Suprapubic skin (tissue), 4 donors: ENCODE results near the gene MUSTN1.

Experiments used
- EP300 ChIP-seq: sonication (generic); formaldehyde crosslinking; IDR thresholded peaks from one replicate; pipeline ENCODE4 v1.6.1; 2017; ENCODE audit warnings: antibody characterized with exemption
- POLR2A ChIP-seq, 2 donors: fragments of 450-650 bp; IDR thresholded peaks; one replicate each; pipeline ENCODE4 v1.6.1; 2017; ENCODE audit warnings: antibody characterized with exemption in 2 of 2, mild to moderate bottlenecking in 2 of 2, moderate library complexity in 2 of 2
- POLR2AphosphoS5 ChIP-seq, 3 donors: sonication (generic); formaldehyde crosslinking; IDR thresholded peaks; one replicate each; pipeline ENCODE4 v1.6.1; 2017; ENCODE audit warnings: antibody characterized with exemption in 3 of 3
- TF ChIP-seq, protein P1 (sequence below), 2 donors: fragments of 200-600 bp in 1 of 2; fragments of 450-650 bp in 1 of 2; sonication (generic) in 1 of 2; IDR thresholded peaks; one replicate each; pipeline ENCODE4 v1.5.1; 2016 to 2019; ENCODE audit warnings: antibody characterized with exemption in 2 of 2, mild to moderate bottlenecking in 1 of 2, moderate library complexity in 1 of 2

GRCh38 chr3:52874864-52875587 is 40.2 kb upstream of the MUSTN1 start:
- TF ChIP-seq, protein P1, sequence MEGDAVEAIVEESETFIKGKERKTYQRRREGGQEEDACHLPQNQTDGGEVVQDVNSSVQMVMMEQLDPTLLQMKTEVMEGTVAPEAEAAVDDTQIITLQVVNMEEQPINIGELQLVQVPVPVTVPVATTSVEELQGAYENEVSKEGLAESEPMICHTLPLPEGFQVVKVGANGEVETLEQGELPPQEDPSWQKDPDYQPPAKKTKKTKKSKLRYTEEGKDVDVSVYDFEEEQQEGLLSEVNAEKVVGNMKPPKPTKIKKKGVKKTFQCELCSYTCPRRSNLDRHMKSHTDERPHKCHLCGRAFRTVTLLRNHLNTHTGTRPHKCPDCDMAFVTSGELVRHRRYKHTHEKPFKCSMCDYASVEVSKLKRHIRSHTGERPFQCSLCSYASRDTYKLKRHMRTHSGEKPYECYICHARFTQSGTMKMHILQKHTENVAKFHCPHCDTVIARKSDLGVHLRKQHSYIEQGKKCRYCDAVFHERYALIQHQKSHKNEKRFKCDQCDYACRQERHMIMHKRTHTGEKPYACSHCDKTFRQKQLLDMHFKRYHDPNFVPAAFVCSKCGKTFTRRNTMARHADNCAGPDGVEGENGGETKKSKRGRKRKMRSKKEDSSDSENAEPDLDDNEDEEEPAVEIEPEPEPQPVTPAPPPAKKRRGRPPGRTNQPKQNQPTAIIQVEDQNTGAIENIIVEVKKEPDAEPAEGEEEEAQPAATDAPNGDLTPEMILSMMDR (IDR thresholded peaks at IDR 0.05), result no peak
- TF ChIP-seq POLR2A (IDR thresholded peaks at IDR 0.05) (no peak), POLR2AphosphoS5 (IDR thresholded peaks at IDR 0.05) (no peak), EP300 (no peak)
